K562 (cell line): ENCODE measurements around the gene PPT1. TPM values are rescaled to one million over a fixed set of nuclear protein-coding genes. Genes with fewer than 3 reads are reported as not detected.

ENCODE experiments used
- BACH1 ChIP-seq: fragments of 200-800 bp; sonication (Bioruptor generic); IDR thresholded peaks from 2 replicates; pipeline ENCODE4 v1.6.1; 2016; ENCODE audit warnings: missing genetic modification characterization, missing compliant biosample characterization
- CBX5 ChIP-seq: IDR thresholded peaks from 2 replicates; pipeline ENCODE4 v1.6.1; 2014; ENCODE audit warnings: low read depth, borderline replicate concordance
- CC2D1A ChIP-seq: fragments of 450-650 bp; IDR thresholded peaks from 2 replicates; pipeline ENCODE4 v1.6.1; 2017; ENCODE audit warnings: mild to moderate bottlenecking
- FOXM1 ChIP-seq, 2 experiments: fragments of 450-650 bp in 1 of 2; sonication (generic) in 1 of 2; formaldehyde crosslinking in 1 of 2; IDR thresholded peaks; 2 replicates each; pipeline versions ENCODE4 v1.6.1 to v1.9.0; 2017 to 2022; ENCODE audit warnings: low read depth in 2 of 2, mild to moderate bottlenecking in 2 of 2, missing genetic modification reagents in 1 of 2, moderate library complexity in 1 of 2
- GABPB1 ChIP-seq: sonication (generic); formaldehyde crosslinking; IDR thresholded peaks from 2 replicates; pipeline ENCODE4 v1.8.0; 2022; ENCODE audit warnings: mild to moderate bottlenecking, missing genetic modification reagents
- KLF6 ChIP-seq: fragments of 250-450 bp; sonication (Bioruptor Pico); IDR thresholded peaks from 2 replicates; pipeline ENCODE4 v1.4.0; 2020; ENCODE audit warnings: mild to moderate bottlenecking, moderate library complexity, borderline replicate concordance
- L3MBTL2 ChIP-seq: fragments of 450-650 bp; IDR thresholded peaks from 2 replicates; pipeline ENCODE4 v1.6.1; 2016; ENCODE audit warnings: mild to moderate bottlenecking, moderate library complexity
- MCM3 ChIP-seq: fragments of 450-650 bp; IDR thresholded peaks from 2 replicates; pipeline ENCODE4 v1.6.1; 2016
- MTA3 ChIP-seq: fragments of 450-650 bp; formaldehyde crosslinking; IDR thresholded peaks from 2 replicates; pipeline ENCODE4 v1.6.1; 2017; ENCODE audit warnings: mild to moderate bottlenecking, borderline replicate concordance
- NR2F6 ChIP-seq: fragments of 450-650 bp; formaldehyde crosslinking; IDR thresholded peaks from 2 replicates; pipeline ENCODE4 v1.4.0; 2020; ENCODE audit warnings: mild to moderate bottlenecking
- PPARD ChIP-seq: fragments of 250-450 bp; sonication (Bioruptor Pico); IDR thresholded peaks from 2 replicates; pipeline ENCODE4 v1.8.0; 2022; ENCODE audit warnings: inconsistent platforms, mild to moderate bottlenecking, moderate library complexity
- RFX1 ChIP-seq: fragments of 450-650 bp; IDR thresholded peaks from 2 replicates; pipeline ENCODE4 v1.6.1; 2016; ENCODE audit warnings: mild to moderate bottlenecking, moderate library complexity
- RFX5 ChIP-seq: IDR thresholded peaks from 2 replicates; pipeline ENCODE4 v1.6.1; 2011; ENCODE audit warnings: low read depth, mild to moderate bottlenecking, improper control_type of control experiment, low read length
- RHOXF2B ChIP-seq: fragments of 250-450 bp; sonication (Bioruptor Pico); conservative IDR thresholded peaks from 2 replicates; pipeline ENCODE4 v1.5.1; 2021
- TAF1 ChIP-seq: IDR thresholded peaks from 2 replicates; pipeline ENCODE4 v1.6.1; 2011; ENCODE audit warnings: mild to moderate bottlenecking, low read length, moderate library complexity; ENCODE audit not compliant: insufficient read depth, control insufficient read depth, severe bottlenecking; ENCODE audit errors: extremely low read depth
- ZBTB12 ChIP-seq: fragments of 250-450 bp; sonication (Bioruptor Pico); IDR thresholded peaks from 2 replicates; pipeline ENCODE4 v1.4.0; 2020
- ZNF217 ChIP-seq: sonication (generic); formaldehyde crosslinking; IDR thresholded peaks from 2 replicates; pipeline ENCODE4 v1.8.0; 2022; ENCODE audit warnings: mild to moderate bottlenecking, missing genetic modification reagents
- ZNF23 ChIP-seq: fragments of 250-450 bp; sonication (Bioruptor Pico); IDR thresholded peaks from 2 replicates; pipeline ENCODE4 v1.4.0; 2020; ENCODE audit warnings: mild to moderate bottlenecking
- ZNF57 ChIP-seq: fragments of 450-650 bp; formaldehyde crosslinking; IDR thresholded peaks from 2 replicates; pipeline ENCODE4 v1.4.0; 2020; ENCODE audit warnings: mild to moderate bottlenecking, moderate library complexity
- polyA plus RNA-seq, 8 experiments: library from polyadenylated mRNA; depleted of rRNA in 4 of 8; stranded (reverse) in 5 of 8; unstranded in 3 of 8; fragments of >200 nt; fragmentation: Nextera tagmentation in 2 of 8; fragmentation: Illumina TruSeq in 1 of 8; extraction: Ambion mirVana in 2 of 8; extraction: Trizol in 1 of 8; gene quantifications; 2 replicates each; pipeline versions ENCODE4 v1.2.1 to v1.2.3, GENCODE V29; 2011 to 2014; ENCODE audit warnings: inconsistent platforms in 1 of 8, missing spikeins in 1 of 8
- total RNA-seq, 7 experiments: library from RNA; depleted of rRNA in 6 of 7; stranded (reverse); fragments of >200 nt in 6 of 7; fragmentation: Illumina TruSeq in 2 of 7; extraction: Trizol in 2 of 7; gene quantifications; 2 replicates each; pipeline versions ENCODE4 v1.2.1 to v1.2.3, GENCODE V29; 2011 to 2021; ENCODE audit warnings: low replicate concordance in 1 of 7
- TF ChIP-seq, protein P1 (sequence below), 2 experiments: IDR thresholded peaks in 1 of 2; conservative IDR thresholded peaks in 1 of 2; 2 replicates each; pipeline ENCODE4 v1.6.1; 2016; ENCODE audit warnings: low read depth in 2 of 2, mild to moderate bottlenecking in 1 of 2, missing compliant biosample characterization in 1 of 2, missing genetic modification characterization in 1 of 2, moderate library complexity in 1 of 2
- TF ChIP-seq, protein P2 (sequence below): fragments of 450-650 bp; formaldehyde crosslinking; IDR thresholded peaks from 2 replicates; pipeline ENCODE4 v1.4.0; 2020; ENCODE audit warnings: mild to moderate bottlenecking, moderate library complexity
- TF ChIP-seq, protein P3 (sequence below): sonication (generic); formaldehyde crosslinking; IDR thresholded peaks from 2 replicates; pipeline ENCODE4 v1.8.0; 2022; ENCODE audit warnings: mild to moderate bottlenecking, missing genetic modification reagents

PPT1 gene
- total and polyA plus RNA-seq, 9 of the 15 experiments (the other 6 are each of a cell fraction or from before 2014, with no cell fraction given): 72.2 to 285 (median 143) TPM

GRCh38 chr1:40040511-40041465, 56.3 kb downstream of the PPT1 start, which contains the start of gene CAP1 (continued):
- TF ChIP-seq PPARD (CRISPR knock-in tag) (no peak), BACH1 (no peak), RFX5 (no peak), MTA3 (no peak; the same call in 1 of the 2 replicates), RHOXF2B (CRISPR knock-in tag) (no peak), CC2D1A (no peak), CBX5 (no peak), GABPB1 (CRISPR knock-in tag) (peak; percentile 98), FOXM1 (IDR thresholded peaks at IDR 0.05; ENCODE audit: low read depth) (0 out of 2 replicates have a peak, but pooled peaks have one; percentile 11), FOXM1 (CRISPR knock-in tag; IDR thresholded peaks at IDR 0.05; ENCODE audit: low read depth) (0 out of 2 replicates have a peak, but pooled peaks have one; percentile 35), RFX1 (no peak), L3MBTL2 (no peak), TAF1 (no peak), NR2F6 (CRISPR knock-in tag) (no peak), ZBTB12 (CRISPR knock-in tag) (no peak), KLF6 (CRISPR knock-in tag) (peak; percentile 88; the same call in 1 of the 2 replicates), ZNF57 (CRISPR knock-in tag) (no peak), ZNF23 (CRISPR knock-in tag) (no peak), MCM3 (no peak), ZNF217 (CRISPR knock-in tag) (no peak)
- TF ChIP-seq, protein P1, sequence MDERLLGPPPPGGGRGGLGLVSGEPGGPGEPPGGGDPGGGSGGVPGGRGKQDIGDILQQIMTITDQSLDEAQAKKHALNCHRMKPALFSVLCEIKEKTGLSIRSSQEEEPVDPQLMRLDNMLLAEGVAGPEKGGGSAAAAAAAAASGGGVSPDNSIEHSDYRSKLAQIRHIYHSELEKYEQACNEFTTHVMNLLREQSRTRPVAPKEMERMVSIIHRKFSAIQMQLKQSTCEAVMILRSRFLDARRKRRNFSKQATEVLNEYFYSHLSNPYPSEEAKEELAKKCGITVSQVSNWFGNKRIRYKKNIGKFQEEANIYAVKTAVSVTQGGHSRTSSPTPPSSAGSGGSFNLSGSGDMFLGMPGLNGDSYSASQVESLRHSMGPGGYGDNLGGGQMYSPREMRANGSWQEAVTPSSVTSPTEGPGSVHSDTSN (CRISPR knock-in tag; IDR thresholded peaks at IDR 0.05; ENCODE audit: low read depth): no peak
- TF ChIP-seq, protein P1 (tag; conservative IDR thresholded peaks at IDR 0.05; ENCODE audit: low read depth): no peak
- TF ChIP-seq, protein P2, sequence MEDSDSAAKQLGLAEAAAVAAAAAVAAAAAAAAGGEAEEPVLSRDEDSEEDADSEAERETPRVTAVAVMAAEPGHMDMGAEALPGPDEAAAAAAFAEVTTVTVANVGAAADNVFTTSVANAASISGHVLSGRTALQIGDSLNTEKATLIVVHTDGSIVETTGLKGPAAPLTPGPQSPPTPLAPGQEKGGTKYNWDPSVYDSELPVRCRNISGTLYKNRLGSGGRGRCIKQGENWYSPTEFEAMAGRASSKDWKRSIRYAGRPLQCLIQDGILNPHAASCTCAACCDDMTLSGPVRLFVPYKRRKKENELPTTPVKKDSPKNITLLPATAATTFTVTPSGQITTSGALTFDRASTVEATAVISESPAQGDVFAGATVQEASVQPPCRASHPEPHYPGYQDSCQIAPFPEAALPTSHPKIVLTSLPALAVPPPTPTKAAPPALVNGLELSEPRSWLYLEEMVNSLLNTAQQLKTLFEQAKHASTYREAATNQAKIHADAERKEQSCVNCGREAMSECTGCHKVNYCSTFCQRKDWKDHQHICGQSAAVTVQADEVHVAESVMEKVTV (CRISPR knock-in tag): no peak
- TF ChIP-seq, protein P3, sequence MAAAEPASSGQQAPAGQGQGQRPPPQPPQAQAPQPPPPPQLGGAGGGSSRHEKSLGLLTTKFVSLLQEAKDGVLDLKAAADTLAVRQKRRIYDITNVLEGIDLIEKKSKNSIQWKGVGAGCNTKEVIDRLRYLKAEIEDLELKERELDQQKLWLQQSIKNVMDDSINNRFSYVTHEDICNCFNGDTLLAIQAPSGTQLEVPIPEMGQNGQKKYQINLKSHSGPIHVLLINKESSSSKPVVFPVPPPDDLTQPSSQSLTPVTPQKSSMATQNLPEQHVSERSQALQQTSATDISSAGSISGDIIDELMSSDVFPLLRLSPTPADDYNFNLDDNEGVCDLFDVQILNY (CRISPR knock-in tag): no peak
